CD4-positive, alpha-beta T cell treated with Interleukin-12 subunit alpha and Interleukin-12 subunit beta, for 1 hour (primary cell): ENCODE measurements around the gene CYSTM1.

Experiments used
- DNase-seq: peaks from one replicate; pipeline ENCODE4 v3.0.0-alpha.2; 2020

Gene CYSTM1

GRCh38 chr5:140174465-140175366, at the start of gene CYSTM1:
Gene CYSTM1 (plus strand): TSS chr5:140175188. CDS start chr5:140194466, 19,278 bp downstream.
- DNase-seq = peak; percentile 96

GRCh38 chr5:140125637-140126036, 49.4 kb upstream of the CYSTM1 start, which contains the start of gene IGIP:
Gene IGIP (plus strand): TSS chr5:140125937. CDS start chr5:140128477, 2,540 bp downstream.
- DNase-seq = no peak

GRCh38 chr5:140126315-140127012, 48.5 kb upstream of the CYSTM1 start:
- no peak for DNase-seq

GRCh38 chr5:140128376-140128775, 46.6 kb upstream of the CYSTM1 start:
- no peak for DNase-seq

- DNase-seq = no peak
These were observed 43.8 kb upstream of the CYSTM1 start for GRCh38 chr5:140130949-140131733.

GRCh38 chr5:140131967-140132409, 43.0 kb upstream of the CYSTM1 start:
- DNase-seq = peak; percentile 11

GRCh38 chr5:140133514-140134167, 41.3 kb upstream of the CYSTM1 start:
- DNase-seq = no peak

GRCh38 chr5:140134277-140134935, 40.6 kb upstream of the CYSTM1 start:
- no peak for DNase-seq

- no peak for DNase-seq
These were observed 39.9 kb upstream of the CYSTM1 start for GRCh38 chr5:140135127-140135526.

- DNase-seq = no peak
These were observed 38.4 kb upstream of the CYSTM1 start for GRCh38 chr5:140136624-140137023.

GRCh38 chr5:140140435-140140834, 34.6 kb upstream of the CYSTM1 start:
- no peak for DNase-seq

- DNase-seq = no peak
These were observed 33.7 kb upstream of the CYSTM1 start for GRCh38 chr5:140141241-140141640.

- no peak for DNase-seq
These were observed 32.7 kb upstream of the CYSTM1 start for GRCh38 chr5:140142246-140142645.

GRCh38 chr5:140142856-140143255, 32.1 kb upstream of the CYSTM1 start:
- DNase-seq = no peak

GRCh38 chr5:140143521-140144258, 31.3 kb upstream of the CYSTM1 start:
- no peak for DNase-seq

- no peak for DNase-seq
These were observed 29.7 kb upstream of the CYSTM1 start for GRCh38 chr5:140145256-140145655.

- DNase-seq = peak; percentile 56
These were observed 29.0 kb upstream of the CYSTM1 start for GRCh38 chr5:140145818-140146522.

- DNase-seq = no peak
These were observed 28.5 kb upstream of the CYSTM1 start for GRCh38 chr5:140146523-140146842.

GRCh38 chr5:140147460-140147859, 27.5 kb upstream of the CYSTM1 start:
- no peak for DNase-seq

GRCh38 chr5:140148508-140148907, 26.5 kb upstream of the CYSTM1 start:
- no peak for DNase-seq

- DNase-seq = no peak
These were observed 24.8 kb upstream of the CYSTM1 start for GRCh38 chr5:140150201-140150600.
